IPS-18c (cell line): ENCODE measurements around the gene PRF1.

Source experiments
- H3K4me3 ChIP-seq: 2 replicates; pipeline ENCODE4 v1.7.0; 2013; ENCODE audit warnings: low read depth, mild to moderate bottlenecking, low read length, moderate library complexity; ENCODE audit not compliant: insufficient read depth
- H3K9me3 ChIP-seq: one replicate; pipeline ENCODE4 v1.6.1; 2013; ENCODE audit warnings: mild to moderate bottlenecking, low read length, moderate library complexity; ENCODE audit not compliant: control insufficient read depth, insufficient read depth

The PRF1 gene

DNA sequence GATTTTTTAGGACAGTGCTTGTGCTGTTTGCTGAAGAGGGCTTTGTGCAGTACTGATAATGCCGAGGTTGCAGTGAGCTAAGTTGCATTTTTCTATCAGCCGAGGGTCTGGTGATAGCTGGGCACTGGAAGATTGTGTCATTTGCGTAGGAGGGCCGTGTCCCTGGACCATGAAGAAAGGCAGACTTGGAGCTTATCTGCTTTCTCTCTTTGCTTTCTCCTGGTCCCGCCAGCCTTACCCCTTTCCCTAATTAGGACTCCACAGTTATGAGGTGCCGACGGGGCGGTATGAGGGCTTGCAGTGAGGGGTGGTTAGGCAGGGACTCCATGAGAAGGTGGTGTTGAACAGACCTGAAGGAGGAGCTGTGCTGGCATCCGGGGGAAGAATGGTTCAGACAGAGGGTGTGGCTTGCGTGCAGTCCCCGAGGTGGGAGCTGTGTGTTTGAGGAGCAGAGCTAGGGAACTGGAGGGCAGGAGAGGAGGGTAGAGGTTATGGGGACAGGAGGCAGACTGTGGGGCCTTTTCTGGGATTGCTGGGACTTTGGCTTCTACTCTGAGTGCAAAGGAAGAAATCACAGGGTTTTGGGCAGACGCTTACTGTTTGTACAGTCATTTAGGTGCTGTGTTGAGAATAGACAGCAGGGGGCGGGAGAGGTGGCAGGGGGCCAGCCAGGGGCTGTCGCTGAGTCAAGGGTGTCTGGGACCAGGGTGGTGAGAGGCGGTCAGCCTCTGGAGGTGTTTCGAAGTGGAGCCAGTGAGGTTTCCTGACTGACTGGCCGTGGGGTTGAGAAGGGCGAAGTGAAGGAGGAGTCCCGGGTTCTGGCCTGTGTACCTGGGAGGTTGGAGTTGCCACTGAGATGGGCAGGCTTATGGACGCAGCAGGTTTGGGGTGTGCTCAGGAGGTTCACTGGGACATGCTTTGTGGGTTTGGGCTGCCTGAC lies 43.4 kb downstream of the PRF1 start:
- Histone ChIP-seq H3K9me3 (no peaks in the 10 kb centered on the region), H3K4me3 (no peak overlapping the region)

DNA sequence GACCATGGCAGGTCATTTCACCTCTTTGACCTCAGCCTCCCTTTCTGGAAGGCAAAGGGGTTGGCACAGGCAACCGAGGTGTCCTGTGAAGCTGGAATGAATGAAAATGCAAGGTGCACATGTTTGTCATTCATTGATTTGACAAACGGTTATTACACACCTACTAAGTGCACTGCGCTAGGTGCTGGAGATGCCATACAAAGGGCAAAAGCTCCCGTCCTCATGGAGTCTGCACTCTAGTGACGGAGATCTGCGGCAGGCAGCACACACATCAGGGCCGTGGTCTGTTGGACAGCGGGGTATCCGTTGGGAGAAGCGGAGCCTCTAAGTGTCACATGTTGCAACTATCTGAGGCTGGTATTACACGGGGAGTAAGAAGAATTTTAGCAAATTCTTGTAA lies 44.2 kb downstream of the PRF1 start:
- Histone ChIP-seq H3K9me3 (no peaks in the 10 kb centered on the region), H3K4me3 (no peak overlapping the region)

DNA sequence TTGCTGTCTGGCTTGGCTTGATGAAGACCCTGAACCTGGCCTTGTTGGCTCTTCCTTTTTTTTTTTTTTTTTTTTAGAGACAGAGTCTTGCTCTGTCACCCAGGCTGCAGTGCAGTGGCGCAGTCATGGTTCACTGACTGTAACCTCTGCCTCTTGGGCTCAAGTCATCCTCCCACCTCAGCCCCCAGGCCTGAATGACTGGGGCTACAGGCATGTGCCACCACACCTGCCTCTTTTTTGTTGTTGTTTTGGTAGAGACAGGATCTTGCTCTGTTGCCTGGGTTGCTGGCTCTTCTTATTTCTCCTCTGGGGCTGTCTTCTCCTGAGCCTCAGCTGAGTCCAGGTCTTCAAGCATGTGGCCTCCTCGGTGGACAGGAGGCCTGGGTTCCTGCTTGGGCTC lies 44.7 kb downstream of the PRF1 start:
- no peaks in the 10 kb centered on the region for H3K9me3 ChIP-seq
- H3K4me3 ChIP-seq, result no peak overlapping the region

DNA sequence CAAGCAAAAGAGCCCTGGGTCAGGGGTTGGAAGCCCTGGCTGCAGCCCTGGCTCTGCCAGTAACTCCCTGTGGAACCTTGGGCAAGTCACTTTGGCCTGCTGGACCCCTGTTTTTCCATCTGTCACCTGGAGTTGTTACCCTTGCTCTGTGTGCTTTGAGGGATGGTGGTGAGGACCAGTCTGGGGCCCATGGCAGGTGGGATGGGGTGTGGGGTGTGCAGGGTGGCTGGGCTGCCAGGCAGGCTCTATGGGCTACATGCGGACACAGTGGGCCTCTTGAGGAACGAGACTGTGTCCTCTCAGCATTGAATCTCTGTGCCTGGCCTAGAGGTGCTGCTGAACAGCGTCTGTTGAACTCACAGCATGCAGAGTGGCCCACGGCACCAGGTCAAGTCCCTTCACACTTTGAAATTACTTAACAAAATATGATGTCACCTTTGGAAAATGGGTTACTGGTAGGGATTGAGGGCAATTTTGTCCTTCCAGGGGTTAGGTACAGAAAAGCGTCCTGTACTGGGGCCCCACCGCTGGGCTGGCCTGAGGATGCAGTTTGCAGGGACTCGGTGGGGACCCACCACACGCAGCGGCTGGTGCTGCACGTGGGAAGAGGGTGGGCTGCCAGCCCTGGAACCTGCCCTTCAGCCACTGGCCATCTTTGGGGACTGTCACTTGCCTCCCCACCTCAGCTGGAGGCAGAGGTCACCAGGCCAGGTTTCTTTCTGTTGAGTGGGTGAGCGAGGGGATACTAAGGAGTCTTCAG lies 45.3 kb downstream of the PRF1 start:
- Histone ChIP-seq H3K4me3 (no peak overlapping the region), H3K9me3 (no peaks in the 10 kb centered on the region)

- Histone ChIP-seq H3K9me3 (no peaks in the 10 kb centered on the region), H3K4me3 (no peak overlapping the region)
Observed at GRCh38 chr10:70555371-70555770, 47.2 kb downstream of the PRF1 start.

DNA sequence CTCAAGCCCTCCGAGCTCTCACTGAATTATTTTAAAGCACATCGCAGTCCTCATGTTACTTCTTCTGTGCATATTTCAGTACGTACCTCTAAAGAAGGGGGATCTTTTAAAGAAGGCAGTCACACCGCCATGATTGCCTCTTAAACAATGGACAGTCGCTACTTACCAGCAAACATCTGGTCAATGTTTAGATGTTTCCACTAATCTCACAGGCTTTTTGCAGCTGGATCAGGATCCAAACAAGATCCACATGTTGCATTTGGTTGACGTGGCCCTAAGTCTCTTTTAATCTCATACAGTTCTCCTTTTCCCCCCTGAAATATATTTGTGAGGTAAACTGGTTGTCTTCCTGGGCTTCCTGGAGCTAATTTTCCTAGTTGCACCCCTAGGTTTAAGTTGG lies 50.0 kb downstream of the PRF1 start:
- no peaks in the 10 kb centered on the region for H3K9me3 ChIP-seq
- no peak overlapping the region for H3K4me3 ChIP-seq

GRCh38 chr10:70551971-70552422 lies 50.5 kb downstream of the PRF1 start:
- Histone ChIP-seq H3K4me3 (no peak overlapping the region), H3K9me3 (no peaks in the 10 kb centered on the region)

GRCh38 chr10:70551466-70551865 lies 51.1 kb downstream of the PRF1 start:
- Histone ChIP-seq H3K4me3 (no peak overlapping the region), H3K9me3 (no peaks in the 10 kb centered on the region)

- no peak overlapping the region for H3K4me3 ChIP-seq
- no peaks in the 10 kb centered on the region for H3K9me3 ChIP-seq
Observed at GRCh38 chr10:70550459-70550858, 52.1 kb downstream of the PRF1 start.

DNA sequence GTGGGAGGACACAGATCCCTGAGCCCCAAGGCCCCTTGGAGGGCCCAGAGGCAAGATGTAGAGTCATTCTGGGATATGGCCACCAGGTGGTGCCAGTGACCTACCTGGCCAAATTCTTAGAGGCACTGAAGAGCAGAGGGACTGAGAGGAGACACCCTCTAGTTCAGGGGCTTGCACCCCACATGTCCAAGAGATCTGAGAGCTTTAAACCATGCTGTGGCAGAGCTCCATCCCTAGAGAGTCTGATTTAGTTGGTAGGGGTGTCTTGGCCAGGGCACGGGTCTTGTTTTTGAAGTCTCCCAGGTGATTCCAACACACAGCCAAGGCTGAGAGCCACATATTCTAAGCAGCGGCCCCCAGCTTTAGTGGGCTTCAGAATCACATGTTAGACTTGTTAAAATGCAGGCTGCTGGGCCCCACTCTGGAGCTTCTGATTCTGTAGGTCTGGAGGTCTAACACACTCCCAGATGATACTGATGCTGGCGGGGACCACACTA lies 52.5 kb downstream of the PRF1 start:
- no peaks in the 10 kb centered on the region for H3K9me3 ChIP-seq
- H3K4me3 ChIP-seq, result no peak overlapping the region

DNA sequence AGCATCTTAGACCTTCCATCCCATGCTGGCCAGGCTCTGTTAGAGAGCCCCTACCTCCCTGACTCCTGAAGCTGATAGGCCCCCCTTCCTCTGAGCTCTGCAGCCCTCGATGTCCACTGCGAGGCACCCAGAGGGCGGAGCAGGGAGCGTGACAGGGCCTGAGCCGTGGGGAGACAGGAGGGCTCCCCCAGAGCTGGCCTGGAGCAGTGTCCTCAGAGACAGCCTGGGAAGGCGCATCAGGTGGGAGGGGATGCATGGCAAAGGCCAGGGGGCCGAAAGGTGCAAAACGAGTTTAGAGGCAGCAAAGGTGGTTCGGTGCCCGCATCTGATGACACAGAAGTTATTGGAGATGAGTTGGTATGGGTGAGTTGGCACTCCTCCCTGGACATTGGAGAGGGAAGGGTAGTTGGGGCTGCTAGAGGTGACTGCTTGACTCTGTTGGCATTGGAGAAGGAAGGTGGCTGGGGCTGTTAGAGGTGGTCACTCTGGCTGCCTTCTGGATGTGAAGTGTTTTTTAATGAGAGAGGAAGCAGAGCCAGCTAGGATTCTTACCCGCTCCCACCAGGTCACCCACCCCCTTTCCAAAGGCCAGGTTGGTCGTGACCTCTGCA lies 53.1 kb downstream of the PRF1 start:
- H3K4me3 ChIP-seq, result no peak overlapping the region

More for the DNA sequence above, 53.1 kb downstream of the PRF1 start:
- H3K9me3 ChIP-seq, result no peaks in the 10 kb centered on the region
